GM21423 (cell line): ENCODE measurements around the gene ZNF117.
"Not testable (repeated sequence)": the region's sequence is repeated elsewhere in the genome, so short reads cannot be mapped to it uniquely, and the experiment has no call there.

ENCODE experiments used
- ATAC-seq: cut with Tn5 transposase; IDR thresholded peaks from one replicate; pipeline ENCODE4 v1.9.1; 2021; ENCODE audit warnings: mild to moderate bottlenecking, moderate library complexity; ENCODE audit not compliant: unreplicated experiment

The ZNF117 gene

GRCh38 chr7:64990936-64991335 lies at the start of gene ZNF117:
TSS of gene ZNF117 (minus strand) at chr7:64991036.
- ATAC-seq, result no peak

- ATAC-seq, result peak; percentile 13
These were observed 47.9 kb upstream of the ZNF117 start for GRCh38 chr7:65038767-65039166.

- ATAC-seq, result peak; percentile 75
These were observed 47.2 kb upstream of the ZNF117 start for GRCh38 chr7:65037740-65038688.

GRCh38 chr7:65036526-65036925 lies 45.7 kb upstream of the ZNF117 start:
- not testable (repeated sequence) for ATAC-seq

- not testable (repeated sequence) for ATAC-seq
These were observed 44.6 kb upstream of the ZNF117 start for GRCh38 chr7:65035469-65035868.

GRCh38 chr7:65034120-65034782 lies 43.4 kb upstream of the ZNF117 start:
- ATAC-seq, result not testable (repeated sequence)

GRCh38 chr7:65033391-65033790 lies 42.6 kb upstream of the ZNF117 start:
- ATAC-seq, result not testable (repeated sequence)

- not testable (repeated sequence) for ATAC-seq
These were observed 34.2 kb upstream of the ZNF117 start for GRCh38 chr7:65025023-65025422.

GRCh38 chr7:65020978-65021377 lies 30.1 kb upstream of the ZNF117 start:
- ATAC-seq, result not testable (repeated sequence)

GRCh38 chr7:65009881-65010280 lies 19.0 kb upstream of the ZNF117 start:
- not testable (repeated sequence) for ATAC-seq

- ATAC-seq, result not testable (repeated sequence)
These were observed 18.6 kb upstream of the ZNF117 start for GRCh38 chr7:65009394-65009793.

- not testable (repeated sequence) for ATAC-seq
These were observed 16.2 kb upstream of the ZNF117 start for GRCh38 chr7:65007036-65007435.

GRCh38 chr7:65006094-65006992 lies 15.5 kb upstream of the ZNF117 start, which contains the start of gene ERV3-1:
TSS of gene ERV3-1 (minus strand) at chr7:65006687. CDS start at chr7:64993026, 13,661 bp downstream.
- peak; percentile 100 for ATAC-seq

- ATAC-seq, result no peak
These were observed 13.7 kb upstream of the ZNF117 start for GRCh38 chr7:65004575-65004974.

GRCh38 chr7:65002972-65003585 lies 12.2 kb upstream of the ZNF117 start:
- ATAC-seq, result no peak

GRCh38 chr7:65001291-65001814 lies 10.5 kb upstream of the ZNF117 start:
- ATAC-seq, result no peak

GRCh38 chr7:64999165-65000004 lies 8.5 kb upstream of the ZNF117 start:
- no peak for ATAC-seq

- no peak for ATAC-seq
These were observed 8.0 kb upstream of the ZNF117 start for GRCh38 chr7:64998865-64999164.

GRCh38 chr7:64997927-64998391 lies 7.1 kb upstream of the ZNF117 start:
- no peak for ATAC-seq
